Psoas muscle (tissue), 8 donors: Measurements from ENCODE around the gene MED25. TPM values are rescaled to one million over a fixed set of nuclear protein-coding genes. Genes with fewer than 3 reads are reported as not detected.

Experiments
- ATAC-seq, 4 donors: fragments of 200-7000 bp; cut with Tn5 transposase; one replicate each; pipeline ENCODE4 v1.9.1; 2020; ENCODE audit warnings: moderate library complexity in 3 of 4, mild to moderate bottlenecking in 2 of 4
- DNase-seq, 2 donors: peaks; one replicate each; pipeline ENCODE4 v3.0.0-alpha.2; 2020
- H3K27ac ChIP-seq: fragments of 200-600 bp; one replicate; pipeline ENCODE4 v1.8.0; 2022
- H3K27me3 ChIP-seq, 3 donors: fragments of 200-600 bp in 1 of 3; one replicate each; pipeline versions ENCODE4 v1.6.1 to v1.8.0; 2013 to 2022; ENCODE audit warnings: low read length in 2 of 3, mild to moderate bottlenecking in 2 of 3, moderate library complexity in 1 of 3; ENCODE audit not compliant: insufficient read depth in 3 of 3
- H3K36me3 ChIP-seq, 2 donors: fragments of 200-600 bp in 1 of 2; one replicate each; pipeline versions ENCODE4 v1.6.1 to v1.8.0; 2013 to 2022; ENCODE audit warnings: low read depth in 1 of 2, mild to moderate bottlenecking in 1 of 2, moderate library complexity in 1 of 2; ENCODE audit not compliant: insufficient read depth in 1 of 2
- H3K4me1 ChIP-seq: fragments of 200-600 bp; one replicate; pipeline ENCODE4 v1.8.0; 2022
- H3K4me3 ChIP-seq: fragments of 200-600 bp; one replicate; pipeline ENCODE4 v1.8.0; 2022; ENCODE audit warnings: mild to moderate bottlenecking
- H3K9me3 ChIP-seq: fragments of 200-600 bp; one replicate; pipeline ENCODE4 v1.8.0; 2022
- WGBS, 3 donors: extraction: QIAGEN DNeasy Blood & Tissue Kit; methylation state at CpG; one replicate each; pipeline versions ENCODE4 v1.1.6 to v1.1.7; 2013; 5-methylcytosine and 5-hydroxymethylcytosine counted together
- intact Hi-C, 2 donors: fragments of 100-400 bp; cut with DNase I; formaldehyde crosslinking; loops; one replicate each; pipeline versions ENCODE4 v1.11.0 to v1.14.2; 2022
- long read RNA-seq, 2 donors: library from polyadenylated mRNA; unstranded; transcript quantifications; one replicate each; pipeline ENCODE4 v2.0.0, GENCODE V29; 2021
- polyA plus RNA-seq, 3 donors: library from polyadenylated mRNA; stranded (reverse); fragments of 200-250 nt; gene quantifications; one replicate each; pipeline ENCODE4 v1.2.3, GENCODE V29; 2013
- total RNA-seq, 4 donors: library from RNA; stranded (reverse); fragmentation: NEBNext Ultra II Directional in 2 of 4; extraction: Animal tissue kit (Norgen Biotek cat#: 25700) in 2 of 4; gene quantifications; one replicate each; pipeline versions ENCODE4 v1.2.1 to v1.2.4, GENCODE V29; 2021 to 2023
- TF ChIP-seq, protein P1 (sequence below): fragments of 200-600 bp; IDR thresholded peaks from one replicate; pipeline ENCODE4 v1.8.0; 2022; ENCODE audit warnings: antibody characterized with exemption
- donor health status: healthy with polysubstance abuse.
- donor health status: DM: no; HTN: no; CAD: no; lungs with moderate emphysema.
- donor health status: Bipolar disorder and iron deficiency.
- donor health status: healthy.
- donor health status: DM: yes; HTN: yes; CAD: no.
- donor health status: DM: no; HTN: no; CAD: no.
- donor health status: DM: no; HTN: no; CAD: no.
- donor health status: DM: yes; HTN: yes; CAD: no.

Gene MED25
- 10 to 100 TPM; 43.0 to 97.8 (median 69.7) TPM for total RNA-seq
- 100 to 1,000 TPM in 1 of 3 donors, 10 to 100 TPM in 2; 24.5 to 125 (median 92.5) TPM for polyA plus RNA-seq
- long read RNA-seq, donor 1, partial matches to known transcripts, result 13 of 16 reads
- long read RNA-seq, donor 1, other reads (novel, unspliced or antisense), result 2 of 16 reads
- long read RNA-seq, donor 2, transcript MED25-201 (18 exons, 2,332 nt), result major isoform, 8 of 65 reads
- long read RNA-seq, donor 2, partial matches to known transcripts, result 44 of 65 reads
- long read RNA-seq, donor 2, other reads (novel, unspliced or antisense), result 11 of 65 reads

DNA sequence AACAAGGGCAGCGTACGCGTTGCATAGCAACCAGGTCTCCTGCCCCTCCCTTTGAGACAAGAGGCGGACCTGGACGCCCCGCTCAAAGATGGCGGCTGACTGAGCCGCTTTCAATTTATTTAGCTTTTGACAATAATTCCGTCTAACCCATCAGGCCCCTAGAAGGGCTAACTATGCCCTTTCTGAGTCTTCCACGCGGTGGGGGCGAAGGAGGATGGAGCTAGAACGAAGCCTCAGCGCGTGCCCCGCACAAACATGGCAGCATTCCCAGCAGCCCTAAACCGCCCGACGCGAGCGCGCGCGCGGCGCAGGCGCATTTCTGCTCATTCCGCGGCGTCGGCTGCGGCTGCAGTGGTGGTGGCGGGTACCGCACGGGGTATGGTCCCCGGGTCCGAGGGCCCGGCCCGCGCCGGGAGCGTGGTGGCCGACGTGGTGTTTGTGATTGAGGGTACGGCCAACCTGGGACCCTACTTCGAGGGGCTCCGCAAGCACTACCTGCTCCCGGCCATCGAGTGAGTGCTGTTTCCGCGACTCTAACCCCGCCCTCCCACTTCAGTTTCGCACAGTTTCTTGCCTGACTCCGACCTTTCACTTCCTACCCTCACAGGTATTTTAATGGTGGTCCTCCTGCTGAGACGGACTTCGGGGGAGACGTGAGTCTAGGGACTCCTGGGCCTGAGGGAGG, at the start of gene MED25:
Gene MED25 (plus strand): TSS at position 326 of the 685 bp plus-strand sequence. CDS start 53 bp downstream, at position 379.
- no peaks in the 10 kb centered on the region for H3K9me3 ChIP-seq
- peak; percentile 89 to 94 for DNase-seq
- 0 to 1% (median 0%) methylated on average over 55 to 57 of the region's 57 CpGs for WGBS, 3 donors
- H3K4me3 ChIP-seq, result peak within 1 kb of the TSS; percentile 91
- TF ChIP-seq, protein P1, sequence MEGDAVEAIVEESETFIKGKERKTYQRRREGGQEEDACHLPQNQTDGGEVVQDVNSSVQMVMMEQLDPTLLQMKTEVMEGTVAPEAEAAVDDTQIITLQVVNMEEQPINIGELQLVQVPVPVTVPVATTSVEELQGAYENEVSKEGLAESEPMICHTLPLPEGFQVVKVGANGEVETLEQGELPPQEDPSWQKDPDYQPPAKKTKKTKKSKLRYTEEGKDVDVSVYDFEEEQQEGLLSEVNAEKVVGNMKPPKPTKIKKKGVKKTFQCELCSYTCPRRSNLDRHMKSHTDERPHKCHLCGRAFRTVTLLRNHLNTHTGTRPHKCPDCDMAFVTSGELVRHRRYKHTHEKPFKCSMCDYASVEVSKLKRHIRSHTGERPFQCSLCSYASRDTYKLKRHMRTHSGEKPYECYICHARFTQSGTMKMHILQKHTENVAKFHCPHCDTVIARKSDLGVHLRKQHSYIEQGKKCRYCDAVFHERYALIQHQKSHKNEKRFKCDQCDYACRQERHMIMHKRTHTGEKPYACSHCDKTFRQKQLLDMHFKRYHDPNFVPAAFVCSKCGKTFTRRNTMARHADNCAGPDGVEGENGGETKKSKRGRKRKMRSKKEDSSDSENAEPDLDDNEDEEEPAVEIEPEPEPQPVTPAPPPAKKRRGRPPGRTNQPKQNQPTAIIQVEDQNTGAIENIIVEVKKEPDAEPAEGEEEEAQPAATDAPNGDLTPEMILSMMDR, result peak; percentile 31
- H3K4me1 ChIP-seq, result peaks cover 20% of the 10 kb centered on the region
- peak; percentile 77 to 81 (median 80) for ATAC-seq
- peaks cover 0 to 29% of the 10 kb centered on the region in 2 donors for H3K36me3 ChIP-seq
- intact Hi-C loops, result loop anchor here (2.0 to 10.0 kb wide), 5 partner anchors 15 to 323 kb away; partner anchors contain the start of genes PRMT1 (in 1 of the 2), PTOV1 (in 1 of the 2) and RPS11 (in 1 of the 2)
- peak within 1 kb of the TSS; percentile 92 for H3K27ac ChIP-seq
- H3K27me3 ChIP-seq, result no peaks in the 10 kb centered on the region

DNA sequence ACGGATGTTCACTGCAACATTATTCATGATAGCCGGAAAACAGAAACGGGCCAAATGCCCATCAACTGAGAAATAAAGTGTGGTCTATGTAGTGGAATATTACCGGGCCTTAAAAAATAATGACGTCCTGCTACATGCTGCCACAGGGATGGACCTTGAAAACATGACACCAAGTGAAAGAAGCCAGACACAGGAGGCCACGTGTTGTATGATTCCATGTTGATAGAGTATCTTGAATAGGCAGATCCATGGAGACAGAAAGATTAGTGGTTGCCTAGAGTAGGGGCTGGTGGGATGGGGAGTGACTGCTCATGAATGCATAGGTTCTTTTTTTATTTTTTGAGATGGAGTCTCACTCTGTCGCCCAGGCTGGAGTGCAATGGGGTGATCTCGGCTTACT, 47.6 kb upstream of the MED25 start:
- intact Hi-C loops, result no loop called here
- H3K4me3 ChIP-seq, result no peak overlapping the region
- ATAC-seq (no peak), DNase-seq (no peak)
- no peak overlapping the region for H3K27ac ChIP-seq
- H3K4me1 ChIP-seq, result peaks cover 16% of the 10 kb centered on the region
- TF ChIP-seq, protein P1, result no peak
- H3K27me3 ChIP-seq, result no peaks in the 10 kb centered on the region
- H3K9me3 ChIP-seq, result no peaks in the 10 kb centered on the region
- 84 to 86% (median 84%) methylated on average over 8 of the region's 8 CpGs for WGBS, 3 donors
- no peaks in the 10 kb centered on the region for H3K36me3 ChIP-seq

DNA sequence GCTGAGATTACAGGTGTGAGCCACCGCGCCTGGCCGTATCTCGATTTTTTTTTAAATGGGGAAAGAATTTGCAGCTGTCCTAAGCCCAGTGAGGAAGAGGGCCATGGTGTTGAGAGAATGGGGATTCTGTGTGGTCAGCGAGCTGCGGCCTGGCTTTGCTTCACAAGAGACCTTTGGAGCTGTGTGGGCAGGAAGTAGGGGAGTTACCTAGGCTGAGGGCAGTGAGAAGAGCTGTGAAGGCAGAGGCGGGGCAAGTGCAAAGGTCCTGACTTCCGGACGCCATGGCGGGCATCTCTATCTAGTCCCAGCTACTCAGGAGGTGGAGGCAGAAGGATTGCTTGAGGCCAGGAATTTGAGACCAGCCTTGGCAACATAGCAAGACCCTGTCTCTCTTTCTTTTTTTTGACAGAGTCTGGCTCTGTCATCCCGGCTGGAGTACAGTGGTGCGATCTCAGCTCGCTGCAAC, 46.4 kb upstream of the MED25 start:
- ATAC-seq, result no peak

DNA sequence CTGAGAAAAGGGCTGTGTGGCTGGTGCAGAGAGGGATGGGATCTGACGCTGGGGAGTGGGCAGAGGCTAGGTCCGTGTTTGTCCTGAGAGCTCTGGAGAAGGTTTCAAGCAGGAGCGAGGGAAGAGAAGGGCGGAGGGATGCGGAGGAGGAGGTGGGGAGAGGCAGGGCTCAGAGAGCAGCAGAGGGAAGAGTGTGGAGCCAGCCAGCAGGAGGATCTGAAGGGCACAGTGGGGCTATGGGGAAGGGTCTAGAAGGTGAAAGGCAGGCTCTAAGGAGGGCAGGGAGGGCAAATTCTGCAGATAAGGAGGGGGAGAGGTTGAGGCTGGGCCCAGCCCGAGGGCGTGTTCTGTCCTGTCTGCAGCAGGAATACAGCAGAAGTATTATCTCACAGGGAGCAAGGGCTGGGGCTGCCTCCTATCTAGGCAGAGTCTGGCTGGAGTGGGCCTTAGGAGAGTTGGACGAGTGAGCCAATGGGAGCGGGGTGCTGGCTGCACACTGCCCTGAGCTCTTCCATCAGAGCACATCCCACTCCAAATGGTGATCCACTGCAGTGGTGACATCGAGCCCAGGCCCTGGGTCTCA, 45.1 kb upstream of the MED25 start:
- Histone ChIP-seq H3K4me3 (no peak overlapping the region), H3K9me3 (no peaks in the 10 kb centered on the region), H3K4me1 (peaks cover 15% of the 10 kb centered on the region), H3K27me3 (no peaks in the 10 kb centered on the region), H3K36me3 (peaks cover 0 to 4% of the 10 kb centered on the region in 2 donors), H3K27ac (no peak overlapping the region)
- TF ChIP-seq, protein P1, result no peak
- 88 to 91% (median 90%) methylated on average over 10 of the region's 10 CpGs for WGBS, 3 donors
- intact Hi-C loops, result no loop called here
- ATAC-seq (no peak), DNase-seq (no peak)

More for the DNA sequence above, 46.4 kb upstream of the MED25 start:
- DNase-seq, result no peak
- intact Hi-C loops, result no loop called here
- TF ChIP-seq, protein P1, result no peak
- H3K27ac ChIP-seq, result no peak overlapping the region
- peaks cover 16% of the 10 kb centered on the region for H3K4me1 ChIP-seq
- H3K36me3 ChIP-seq, result peaks cover 0 to 3% of the 10 kb centered on the region in 2 donors
- no peaks in the 10 kb centered on the region for H3K27me3 ChIP-seq
- WGBS, 3 donors, result 80 to 85% (median 83%) methylated on average over 10 to 13 of the region's 13 CpGs
- H3K4me3 ChIP-seq, result no peak overlapping the region
- H3K9me3 ChIP-seq, result no peaks in the 10 kb centered on the region
